NOMO-1 treated with dmso at 0.1 percent for 144 hours (cell line): Measurements from ENCODE around the gene PTGES.
"Not testable (repeated sequence)": the region's sequence is repeated elsewhere in the genome, so short reads cannot be mapped to it uniquely, and the experiment has no call there.

ENCODE experiments used
- DNase-seq: peaks from one replicate; lab custom pipeline; 2025; ENCODE audit not compliant: unreplicated experiment; lab: John Stamatoyannopoulos, UW

The PTGES gene

GRCh38 chr9:129752900-129753729 is at the start of gene PTGES:
PTGES (minus strand) TSS chr9:129753042; CDS start chr9:129753012, 30 bp downstream.
- peak; percentile 68 for DNase-seq

- DNase-seq, result no peak
Observed at GRCh38 chr9:129801504-129801903, 48.7 kb upstream of the PTGES start.

- no peak for DNase-seq
Observed at GRCh38 chr9:129798973-129799372, 46.1 kb upstream of the PTGES start.

- not testable (repeated sequence) for DNase-seq
Observed at GRCh38 chr9:129796029-129796428, 43.2 kb upstream of the PTGES start.

- DNase-seq, result no peak
Observed at GRCh38 chr9:129794549-129794948, 41.7 kb upstream of the PTGES start.

GRCh38 chr9:129786481-129786880 is 33.6 kb upstream of the PTGES start:
- DNase-seq, result no peak

GRCh38 chr9:129785866-129786265 is 33.0 kb upstream of the PTGES start:
- no peak for DNase-seq

- not testable (repeated sequence) for DNase-seq
Observed at GRCh38 chr9:129784970-129785369, 32.1 kb upstream of the PTGES start.

GRCh38 chr9:129783516-129784361 is 30.9 kb upstream of the PTGES start:
- DNase-seq, result peak; percentile 51

GRCh38 chr9:129781981-129782380 is 29.1 kb upstream of the PTGES start:
- no peak for DNase-seq

GRCh38 chr9:129781131-129781530 is 28.3 kb upstream of the PTGES start:
- no peak for DNase-seq

- DNase-seq, result no peak
Observed at GRCh38 chr9:129779560-129780190, 26.8 kb upstream of the PTGES start.

- DNase-seq, result no peak
Observed at GRCh38 chr9:129778469-129778868, 25.6 kb upstream of the PTGES start.

- DNase-seq, result no peak
Observed at GRCh38 chr9:129777769-129778130, 24.9 kb upstream of the PTGES start.

GRCh38 chr9:129776938-129777768 is 24.3 kb upstream of the PTGES start:
- DNase-seq, result peak; percentile 98

- DNase-seq, result no peak
Observed at GRCh38 chr9:129776566-129776937, 23.7 kb upstream of the PTGES start.

GRCh38 chr9:129776096-129776495 is 23.3 kb upstream of the PTGES start:
- not testable (repeated sequence) for DNase-seq

GRCh38 chr9:129775448-129775798 is 22.6 kb upstream of the PTGES start:
- no peak for DNase-seq

GRCh38 chr9:129774791-129775447 is 22.1 kb upstream of the PTGES start:
- DNase-seq, result no peak
